BJ (cell line): ENCODE measurements around the gene ZNF782. TPM values are rescaled to one million over a fixed set of nuclear protein-coding genes. Genes with fewer than 3 reads are reported as not detected.

Experiments used
- CTCF ChIA-PET: fragments of 350-600 bp; formaldehyde crosslinking; extraction: SDS; loops from one replicate; lab custom pipeline; 2021; ENCODE audit warnings: antibody characterized with exemption, inconsistent platforms; lab: Yijun Ruan, JAX
- POLR2A ChIA-PET: fragments of 300-600 bp; sonication (Branson Sonifier 250); formaldehyde crosslinking; extraction: SDS; loops from one replicate; lab custom pipeline; 2021; ENCODE audit warnings: antibody characterized with exemption; lab: Charles Lee
- DNase-seq: peaks from one replicate; pipeline ENCODE4 v3.0.0-alpha.2; 2011; ENCODE audit warnings: low read depth
- H3K27me3 ChIP-seq: 2 replicates; pipeline ENCODE4 v1.6.0; 2011; ENCODE audit warnings: low read length; ENCODE audit not compliant: control insufficient read depth, insufficient read depth
- H3K36me3 ChIP-seq: 2 replicates; pipeline ENCODE4 v1.5.1; 2011; ENCODE audit warnings: low read length; ENCODE audit not compliant: control insufficient read depth, insufficient read depth
- H3K4me3 ChIP-seq: 2 replicates; pipeline ENCODE4 v1.5.1; 2011; ENCODE audit warnings: low read depth, mild to moderate bottlenecking, control low read depth, low read length
- CTCF ChIP-seq: IDR thresholded peaks from 2 replicates; pipeline ENCODE4 v1.5.1; 2011; ENCODE audit warnings: low read depth, mild to moderate bottlenecking, control low read depth, inconsistent platforms, low read length, moderate library complexity; ENCODE audit not compliant: insufficient read depth
- polyA plus RNA-seq: library from polyadenylated mRNA; depleted of rRNA; stranded (reverse); fragments of >200 nt; gene quantifications from 2 replicates; pipeline ENCODE4 v1.2.3, GENCODE V29; 2011

Gene ZNF782
- polyA plus RNA-seq, 1 experiment: 0.96 TPM

GRCh38 chr9:96854651-96855273, 448 bp upstream of the ZNF782 start:
- TF ChIP-seq CTCF: no peak
- Histone ChIP-seq H3K36me3 (no peaks in the 10 kb centered on the region), H3K27me3 (no peaks in the 10 kb centered on the region), H3K4me3 (peak overlapping the region; percentile 61)
- no peak for DNase-seq
- ChIA-PET POLR2A (no interaction called here), CTCF (interaction anchor here (0.9 to 2.4 kb wide), 3 partner anchors 383 to 542 kb away, joined by 3 to 7 read pairs (median 4); no protein-coding TSS in a partner anchor)

DNA sequence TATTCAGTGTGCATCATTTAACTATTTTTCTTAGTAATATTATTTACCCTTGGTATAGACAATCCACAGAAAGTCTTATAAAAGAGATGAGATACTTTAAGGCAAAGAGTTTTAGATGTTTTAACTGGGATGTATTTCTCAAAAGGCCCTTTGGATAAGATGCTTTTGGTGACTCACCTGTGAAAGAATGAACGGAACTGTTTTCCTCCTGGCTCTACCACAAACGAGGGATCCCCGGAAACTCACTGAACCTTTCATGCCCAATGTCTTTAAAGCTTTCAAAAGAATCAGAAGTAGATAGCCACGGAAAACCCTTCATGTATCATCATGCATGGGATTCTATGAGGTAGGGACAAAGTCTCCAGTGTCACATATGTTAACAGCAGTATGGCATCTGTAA, 1.6 kb downstream of the ZNF782 start:
- no peak for DNase-seq
- POLR2A ChIA-PET: no interaction called here
- TF ChIP-seq CTCF: no peak
- no peaks in the 10 kb centered on the region for H3K27me3 ChIP-seq
- no peak overlapping the region for H3K4me3 ChIP-seq
- H3K36me3 ChIP-seq: no peaks in the 10 kb centered on the region
- CTCF ChIA-PET: interaction anchor here (2.4 kb wide), 1 partner anchor 535 kb away, joined by 7 read pairs; no protein-coding TSS in a partner anchor

DNA sequence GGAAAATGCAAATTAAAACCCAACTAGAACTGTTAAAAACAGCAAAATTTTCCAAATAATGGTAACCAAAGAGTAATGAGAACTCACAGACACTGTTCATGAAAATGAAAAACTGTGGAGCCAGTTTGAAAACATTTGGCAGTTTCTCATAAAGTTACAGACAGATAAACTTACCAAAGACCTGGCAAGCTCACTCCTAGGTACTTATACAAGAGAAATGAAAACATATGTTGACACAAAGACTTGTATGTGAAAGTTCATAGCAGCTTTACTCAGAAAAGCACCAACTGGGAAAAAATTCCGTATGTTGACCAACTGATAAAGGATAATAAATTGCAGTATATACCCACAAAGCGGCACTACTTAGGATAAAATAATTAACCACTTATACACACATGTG, 10.3 kb downstream of the ZNF782 start:
- no peaks in the 10 kb centered on the region for H3K36me3 ChIP-seq
- POLR2A ChIA-PET: no interaction called here

DNA sequence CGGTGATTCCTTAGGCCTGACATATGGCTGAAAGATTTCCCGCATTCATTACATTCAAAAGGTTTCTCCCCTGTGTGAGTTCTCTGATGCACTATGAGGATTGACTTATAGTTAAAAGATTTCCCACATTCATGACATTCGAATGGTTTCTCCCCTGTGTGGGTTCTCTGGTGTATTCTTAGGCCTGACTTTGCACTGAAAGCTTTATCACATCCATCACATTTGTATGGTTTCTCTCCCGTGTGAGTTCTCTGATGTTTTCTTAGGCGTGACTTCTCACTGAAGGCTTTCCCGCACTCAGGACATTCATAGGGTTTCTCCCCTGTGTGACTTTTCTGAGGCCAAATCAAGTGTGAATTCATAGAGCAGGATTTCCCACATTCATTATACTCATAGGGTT, 35.8 kb downstream of the ZNF782 start:
- Histone ChIP-seq H3K36me3 (no peaks in the 10 kb centered on the region), H3K4me3 (no peak overlapping the region), H3K27me3 (no peaks in the 10 kb centered on the region)
- ChIA-PET POLR2A (no interaction called here), CTCF (no interaction called here)
- DNase-seq: no peak
- TF ChIP-seq CTCF: no peak

More for the DNA sequence above, 10.3 kb downstream of the ZNF782 start:
- no peak for TF ChIP-seq CTCF
- Histone ChIP-seq H3K4me3 (no peak overlapping the region), H3K27me3 (no peaks in the 10 kb centered on the region)
- CTCF ChIA-PET: interaction anchor here (1.4 kb wide), 1 partner anchor 10 kb away, joined by 3 read pairs; no protein-coding TSS in a partner anchor
- no peak for DNase-seq

DNA sequence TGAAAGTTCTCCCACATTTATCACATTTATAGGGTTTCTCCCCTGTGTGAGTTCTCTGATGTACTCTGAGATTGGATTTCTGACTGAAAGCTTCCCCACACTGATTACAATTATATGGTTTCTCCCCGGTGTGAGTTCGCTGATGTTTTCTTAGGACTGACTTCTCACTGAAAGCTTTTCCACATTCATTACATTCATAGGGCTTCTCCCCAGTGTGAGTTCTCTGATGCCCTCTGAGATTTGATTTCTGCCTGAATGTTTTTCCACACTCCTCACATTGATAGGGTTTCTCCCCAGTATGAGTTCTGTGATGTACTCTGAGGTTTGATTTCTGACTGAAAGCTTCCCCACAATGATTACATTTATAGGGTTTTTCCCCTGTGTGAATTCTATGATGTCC, 36.3 kb downstream of the ZNF782 start:
- ChIA-PET CTCF (no interaction called here), POLR2A (no interaction called here)
- Histone ChIP-seq H3K4me3 (no peak overlapping the region), H3K36me3 (no peaks in the 10 kb centered on the region), H3K27me3 (no peaks in the 10 kb centered on the region)
- no peak for TF ChIP-seq CTCF
- no peak for DNase-seq
